Activated CD4-positive, alpha-beta T cell treated with anti-CD3 and anti-CD28 coated beads, Interleukin-2, amount 50 U/mL, for 48 hours (primary cell): ENCODE data around the gene HSPB6.

Experiments
- DNase-seq, 2 experiments: peaks; one replicate each; pipeline ENCODE4 v3.0.0-alpha.2; 2020

Gene HSPB6

DNA sequence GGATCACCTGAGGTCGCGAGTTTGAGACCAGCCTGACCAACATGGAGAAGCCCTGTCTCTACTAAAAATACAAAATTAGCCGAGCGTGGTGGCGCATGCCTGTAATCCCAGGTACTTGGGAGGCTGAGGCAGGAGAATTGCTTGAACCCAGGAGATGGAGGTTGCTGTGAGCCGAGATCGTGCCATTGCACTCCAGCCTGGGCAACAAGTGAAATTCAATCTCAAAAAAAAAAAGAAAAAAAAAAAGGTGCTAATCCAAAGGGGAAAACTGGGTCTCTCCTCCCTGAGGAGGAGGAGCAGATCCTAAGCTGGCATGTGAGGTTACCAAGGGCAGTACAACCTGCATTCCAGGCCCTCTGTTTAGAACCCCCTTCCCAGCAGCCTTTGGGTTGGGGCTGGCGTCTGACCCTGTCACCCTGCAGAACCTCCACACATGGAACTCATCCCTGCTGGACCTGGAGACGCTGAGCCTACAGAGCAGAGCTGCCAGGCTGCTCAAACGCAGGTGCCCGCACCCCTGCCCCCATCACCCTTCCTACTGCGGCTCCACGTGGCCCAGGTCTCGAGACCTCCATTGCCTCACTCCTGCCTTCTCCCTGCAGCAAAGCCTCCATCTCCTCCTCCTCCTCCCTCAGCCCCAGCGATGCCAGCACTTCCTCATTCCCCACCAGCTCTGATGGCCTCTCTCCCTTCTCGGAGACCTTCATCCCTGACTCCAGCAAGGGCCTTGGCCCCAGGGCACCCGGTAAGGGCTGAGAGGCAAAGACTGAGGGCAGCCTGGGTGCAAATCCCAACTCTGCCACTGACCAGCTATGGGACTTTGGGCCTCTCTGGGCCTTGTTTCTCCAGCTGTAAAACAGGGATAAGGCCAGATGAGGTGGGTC lies 7.8 kb upstream of the HSPB6 start:
- DNase-seq: no peak

DNA sequence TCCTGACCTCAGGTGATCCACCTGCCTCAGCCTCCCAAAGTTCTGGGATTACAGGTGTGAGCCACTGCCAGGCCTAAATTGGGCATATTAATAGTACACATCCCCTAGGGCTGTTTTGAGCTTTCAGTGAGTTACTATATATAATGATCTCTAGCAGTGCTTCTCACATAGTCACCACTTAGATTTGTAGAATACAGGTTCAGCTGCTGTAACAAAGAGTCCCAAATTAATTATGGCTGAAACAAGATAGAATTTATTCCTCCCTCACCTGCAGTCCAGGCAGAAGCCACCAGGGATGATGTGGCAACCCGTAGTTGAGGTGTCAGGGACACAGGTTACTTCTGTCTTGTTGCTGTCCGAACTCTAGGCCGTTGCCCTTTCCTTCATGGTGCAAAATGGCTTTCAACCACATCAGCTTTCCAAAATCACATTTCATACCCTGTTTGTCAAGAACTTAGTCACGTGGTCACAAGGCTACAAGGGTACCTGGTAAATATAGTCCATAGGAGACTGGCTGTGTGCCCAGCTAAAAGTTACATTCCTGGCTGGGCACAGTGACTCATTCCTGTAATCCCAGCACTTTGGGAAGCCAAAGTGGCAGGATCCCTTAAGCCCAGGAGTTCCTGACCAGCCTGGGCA lies 4.0 kb upstream of the HSPB6 start:
- DNase-seq: no peak

DNA sequence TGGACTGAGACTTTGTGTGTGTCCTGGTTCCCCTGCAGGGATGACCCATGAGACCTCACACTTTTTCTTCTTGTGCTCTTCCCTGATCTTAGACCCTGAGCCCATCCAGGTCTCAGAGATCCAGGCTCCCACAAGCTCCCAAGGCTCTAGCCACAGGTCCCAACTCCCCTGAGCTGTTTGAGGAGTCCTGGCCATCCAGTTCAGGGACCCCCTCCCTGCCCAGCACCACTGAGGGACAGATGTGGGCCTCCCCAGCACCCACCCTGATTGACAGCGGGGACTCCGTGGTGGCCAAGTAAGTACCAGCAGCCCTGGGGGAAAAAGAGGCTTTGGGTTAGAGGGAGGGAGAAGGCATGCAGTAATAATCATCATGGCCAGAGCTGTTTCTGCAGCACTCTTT lies 2.9 kb upstream of the HSPB6 start:
- DNase-seq: no peak

DNA sequence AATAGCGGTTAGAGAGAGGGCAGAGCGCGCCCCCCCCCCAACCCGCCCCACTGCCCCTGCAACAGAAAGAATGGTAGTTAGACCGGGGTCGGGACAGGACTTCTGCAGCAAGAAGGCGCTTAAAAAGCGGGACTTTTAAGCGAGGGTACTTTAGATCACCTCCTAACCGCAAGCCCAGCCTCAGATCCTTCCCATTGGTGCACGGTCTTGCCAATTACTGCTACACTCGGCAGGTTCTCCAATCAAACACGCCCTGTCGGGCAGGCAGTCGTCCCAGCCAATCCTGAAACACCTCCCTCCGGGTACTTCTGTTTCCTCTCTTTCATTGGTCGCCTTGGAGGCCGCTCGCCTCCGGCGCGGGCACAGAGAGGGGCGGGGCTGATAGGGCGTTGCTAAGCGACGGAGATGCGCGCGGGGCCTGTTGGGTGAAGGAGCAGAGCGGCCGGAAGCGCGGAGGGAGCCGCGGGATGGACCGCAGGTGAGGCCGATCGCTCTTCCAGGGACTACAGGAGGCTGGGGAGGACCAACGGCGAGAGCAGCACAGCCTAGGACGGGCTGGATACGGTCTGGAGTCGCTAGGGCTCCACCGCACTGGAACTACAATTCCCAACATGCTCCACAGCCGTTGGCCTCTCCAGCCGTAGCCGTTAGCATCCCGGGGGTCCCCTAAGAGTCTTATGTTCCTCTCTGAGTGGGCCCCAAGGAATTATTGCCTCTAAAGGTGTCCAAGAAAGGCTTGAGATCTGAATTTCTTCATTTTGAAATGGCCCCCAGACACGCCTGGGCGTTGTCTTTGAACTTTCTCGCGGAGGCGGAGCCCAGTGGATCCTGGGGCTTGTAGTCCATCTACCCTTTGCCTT lies 1.1 kb upstream of the HSPB6 start, which contains the start of gene PROSER3:
PROSER3 (plus strand) TSS at position 428 of the 860 bp plus-strand sequence; CDS start at position 468, 40 bp downstream.
- peak; percentile 98 to 99 for DNase-seq

DNA sequence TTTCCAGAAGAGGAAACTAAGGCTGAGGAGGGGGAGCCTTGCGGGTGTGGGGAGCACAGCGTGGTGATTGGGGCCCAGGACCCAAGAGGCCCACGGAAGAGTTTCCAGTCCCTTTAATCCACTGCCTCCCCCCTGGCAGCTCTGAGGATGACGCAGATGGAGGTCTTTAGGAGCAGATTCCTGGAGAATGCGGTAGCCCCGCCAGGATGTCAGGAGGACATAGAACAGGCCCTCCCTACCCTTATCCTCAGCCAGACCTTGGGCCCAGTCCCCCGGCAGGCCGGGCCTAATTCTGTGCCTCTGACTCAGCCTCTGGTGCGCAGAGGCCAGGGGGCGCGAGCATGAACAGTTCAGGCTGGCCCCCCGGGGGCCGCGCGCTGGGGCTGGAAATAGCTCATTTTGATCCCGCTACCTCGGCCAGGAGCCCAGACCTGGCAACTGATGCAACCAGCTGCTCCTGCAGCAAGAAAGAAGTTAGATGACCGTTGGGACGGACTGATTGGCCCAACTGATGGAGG lies 461 bp upstream of the HSPB6 start:
- DNase-seq: peak; percentile 31 to 47

DNA sequence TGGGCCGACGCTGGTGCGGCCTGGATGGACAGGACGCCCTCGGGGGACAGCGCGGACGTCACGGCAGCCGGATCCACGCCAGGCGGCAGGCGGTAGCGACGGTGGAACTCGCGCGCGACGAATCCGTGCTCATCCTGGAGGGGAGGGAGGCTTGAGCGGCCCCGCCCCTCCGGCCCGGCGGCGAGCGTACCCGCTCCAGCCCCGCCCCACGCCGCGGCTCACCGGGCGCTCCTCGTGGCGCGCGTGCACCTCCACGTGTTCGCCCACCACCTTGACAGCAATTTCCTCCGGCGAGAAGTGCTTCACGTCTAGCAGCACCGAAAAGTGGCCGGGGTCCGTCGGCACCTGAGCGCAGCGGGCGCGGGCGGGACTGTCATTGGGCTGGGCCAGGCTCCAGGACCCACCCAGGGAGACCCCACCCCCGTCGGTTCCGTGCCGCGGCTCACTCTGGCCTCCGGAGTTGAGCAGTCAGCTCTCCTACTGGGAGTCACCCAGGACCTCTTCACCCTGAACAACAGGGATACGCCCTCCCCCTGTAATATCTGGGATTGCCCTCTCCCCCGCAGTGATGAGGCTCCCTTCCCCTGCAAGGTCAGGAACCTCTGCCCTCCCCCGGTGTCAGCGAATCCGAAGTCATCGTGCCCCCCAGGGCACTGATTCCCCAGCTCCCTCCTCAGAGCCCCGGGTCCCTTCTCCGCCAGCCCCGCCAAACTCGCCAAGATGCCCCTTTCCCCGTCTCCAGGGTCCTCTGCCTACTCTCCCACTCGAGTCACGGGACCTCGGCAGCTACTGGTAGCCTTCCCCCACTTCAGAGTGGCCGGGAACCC lies 1.1 kb downstream of the HSPB6 start:
- peak; percentile 54 to 62 for DNase-seq

DNA sequence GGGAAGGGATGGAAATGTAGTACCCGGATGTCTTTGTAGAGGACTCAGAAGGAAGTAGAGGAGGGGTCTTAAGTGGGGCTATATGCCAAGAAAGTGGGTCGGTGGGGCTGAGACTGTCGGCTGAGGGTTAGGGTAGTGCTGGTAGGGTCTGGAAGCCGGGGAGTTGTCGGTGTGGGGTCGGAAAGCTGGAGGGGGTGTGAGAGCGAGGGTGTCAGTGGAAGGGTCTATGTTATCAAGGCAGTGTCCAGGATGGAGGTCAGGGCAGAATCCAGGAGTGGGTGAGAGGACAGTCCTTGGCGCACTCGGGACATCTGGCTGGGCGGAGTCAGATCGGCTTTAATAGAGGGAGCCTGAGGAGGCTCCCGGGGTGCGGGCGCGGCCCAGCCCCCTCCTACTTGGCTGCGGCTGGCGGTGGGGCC lies 1.7 kb downstream of the HSPB6 start:
- DNase-seq: no peak

DNA sequence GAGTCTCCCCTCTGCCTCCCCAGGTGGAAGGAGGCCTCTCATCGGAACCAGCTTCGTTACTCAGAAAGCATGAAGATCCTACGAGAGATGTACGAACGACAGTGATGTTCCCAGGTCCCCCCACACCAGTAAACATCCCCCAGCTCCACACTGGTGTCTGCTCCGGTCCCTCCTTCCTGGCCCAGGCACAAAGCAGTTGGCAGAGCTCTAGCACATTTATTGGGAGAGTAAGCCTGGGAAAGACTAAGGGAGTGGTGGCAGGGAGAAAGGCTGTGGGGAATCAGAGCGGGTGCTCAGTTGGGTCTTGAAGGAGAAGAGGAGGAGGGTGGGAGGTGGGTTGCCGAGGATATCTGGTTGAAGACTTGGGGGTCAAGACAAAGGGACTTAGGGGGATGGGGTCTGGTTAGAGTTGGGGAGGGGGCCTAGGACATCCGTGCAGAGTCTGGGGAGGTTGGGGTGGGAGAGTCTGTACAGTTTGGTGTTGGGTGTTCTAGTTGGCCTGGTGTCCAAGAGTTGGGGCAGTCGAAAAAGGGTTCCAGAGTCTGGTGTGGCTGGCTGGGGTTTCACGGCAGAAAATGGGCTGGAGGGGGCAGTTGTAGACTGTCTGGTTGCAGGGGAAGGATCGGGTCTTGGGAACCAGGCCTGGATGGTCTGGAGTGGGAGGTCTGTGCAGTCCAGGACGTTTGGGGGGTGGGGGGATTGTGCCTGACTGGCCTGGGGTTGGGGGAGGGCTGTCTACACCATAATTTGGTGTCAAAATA lies 2.3 kb downstream of the HSPB6 start:
- DNase-seq: no peak

DNA sequence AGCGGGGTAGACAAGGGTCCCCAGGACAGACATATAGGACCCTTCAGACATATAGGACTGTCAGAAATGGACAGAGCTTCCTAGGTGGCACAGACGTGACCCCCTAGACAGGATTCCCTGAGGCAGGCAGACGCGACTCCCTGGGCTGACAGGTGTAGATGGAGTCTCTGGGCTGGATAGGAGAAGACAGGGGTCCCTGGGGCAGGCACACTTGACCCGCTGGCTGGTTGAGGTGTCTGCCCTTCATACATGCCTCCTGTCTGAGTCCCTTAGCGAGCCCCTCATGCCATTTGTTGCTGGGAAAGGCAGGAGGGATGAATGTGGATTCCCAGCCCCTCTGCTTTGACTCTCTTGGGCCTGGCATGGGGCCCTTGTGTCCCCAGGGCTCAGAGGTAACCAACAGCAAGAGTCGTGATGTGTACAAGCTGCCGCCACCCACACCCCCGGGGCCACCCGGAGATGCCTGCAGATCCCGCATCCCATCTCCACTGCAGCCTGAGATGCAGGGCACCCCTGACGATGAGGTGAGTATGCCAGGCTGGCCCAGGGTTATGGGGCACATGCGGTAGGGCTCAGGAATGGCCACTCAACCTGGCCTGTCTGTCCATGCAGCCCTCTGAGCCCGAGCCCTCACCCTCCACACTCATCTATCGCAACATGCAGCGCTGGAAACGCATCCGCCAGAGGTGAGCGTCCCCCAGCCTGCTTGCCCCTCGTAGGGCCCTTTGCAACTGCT lies 3.0 kb downstream of the HSPB6 start:
- no peak for DNase-seq

DNA sequence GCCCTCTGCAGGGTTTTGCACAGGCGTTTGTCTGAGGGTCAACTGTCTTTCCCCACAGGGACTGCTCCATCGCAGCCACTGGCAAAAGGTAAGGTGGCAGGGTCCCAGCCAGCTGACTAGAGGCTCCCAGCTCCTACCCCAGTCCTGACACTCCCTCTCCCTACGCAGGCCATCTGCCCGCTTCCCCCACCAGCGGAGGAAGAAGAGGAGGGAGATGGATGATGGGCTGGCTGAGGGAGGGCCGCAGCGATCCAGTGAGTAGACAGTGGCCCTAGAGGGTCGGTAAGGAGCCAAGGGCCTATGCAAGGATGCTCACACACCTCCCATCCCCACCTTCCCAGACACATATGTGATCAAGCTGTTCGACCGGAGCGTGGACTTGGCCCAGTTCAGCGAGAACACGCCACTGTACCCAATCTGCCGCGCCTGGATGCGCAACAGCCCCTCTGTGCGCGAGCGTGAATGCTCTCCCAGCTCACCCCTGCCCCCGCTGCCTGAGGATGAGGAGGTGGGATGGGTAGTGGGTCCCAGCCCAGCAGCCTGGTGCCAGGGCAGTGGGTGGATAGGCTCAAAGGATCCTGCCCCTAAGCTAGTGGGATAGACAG lies 4.0 kb downstream of the HSPB6 start:
- no peak for DNase-seq

DNA sequence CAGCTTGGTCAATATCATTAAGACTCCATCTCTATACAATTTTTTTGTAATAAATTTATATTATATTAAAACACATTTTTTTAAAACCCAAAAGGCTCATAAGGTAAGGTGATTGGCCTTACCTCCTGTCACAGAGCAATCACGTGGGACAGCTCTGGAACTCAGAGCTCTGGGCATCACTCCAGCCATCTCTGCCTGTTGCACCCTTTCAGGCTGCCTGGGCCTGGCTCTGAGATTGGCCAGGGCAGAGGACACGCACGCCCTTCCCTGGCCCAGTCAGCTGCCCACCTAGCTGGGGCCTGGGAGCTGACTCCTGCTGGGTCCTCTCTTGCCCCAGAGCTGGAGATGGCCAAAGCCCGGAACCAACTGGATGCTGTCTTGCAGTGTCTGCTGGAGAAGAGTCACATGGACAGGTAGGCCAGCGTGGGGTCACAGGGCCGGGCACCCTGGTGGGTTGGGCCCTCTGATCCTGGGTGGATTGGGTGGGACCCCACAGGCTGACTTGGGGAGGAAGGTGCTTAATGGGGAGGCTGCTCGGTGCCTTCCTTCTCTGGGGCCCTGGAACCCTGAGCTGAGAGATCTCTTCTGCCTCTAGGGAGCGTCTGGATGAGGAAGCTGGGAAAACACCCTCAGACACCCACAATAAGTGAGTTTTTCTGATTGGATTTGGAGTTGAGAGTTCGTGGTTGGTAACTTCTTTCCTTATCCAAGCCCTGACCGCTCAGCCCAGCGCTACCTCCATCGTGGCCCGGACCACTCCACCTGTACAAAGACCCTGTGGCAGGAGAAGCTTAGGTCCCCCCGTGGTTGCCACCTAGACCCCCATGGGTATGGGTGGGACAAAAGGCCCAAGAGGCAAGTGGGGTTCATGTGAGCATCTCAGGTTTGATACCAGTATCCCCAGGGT lies 4.7 kb downstream of the HSPB6 start:
- DNase-seq: no peak

DNA sequence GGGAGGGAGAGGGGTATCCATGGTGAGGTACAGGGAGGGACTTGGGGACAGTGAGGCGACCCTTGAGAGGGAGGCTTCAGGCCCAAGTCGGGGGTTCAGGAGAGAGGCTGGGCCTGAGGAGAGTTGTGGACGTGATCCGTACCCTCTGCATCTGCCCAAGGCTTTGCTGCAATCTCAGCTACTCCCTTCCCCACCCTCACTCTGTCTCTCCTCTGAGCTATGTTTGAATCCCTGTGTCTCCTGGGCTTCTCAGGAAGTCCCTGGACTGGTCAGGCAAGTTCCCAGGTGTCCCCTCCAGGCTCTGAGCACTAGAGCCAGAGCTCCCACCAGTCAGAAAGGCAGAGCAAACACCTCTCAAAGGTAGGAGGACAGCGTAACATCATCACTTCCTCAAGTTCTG lies 6.7 kb downstream of the HSPB6 start:
- DNase-seq: no peak

DNA sequence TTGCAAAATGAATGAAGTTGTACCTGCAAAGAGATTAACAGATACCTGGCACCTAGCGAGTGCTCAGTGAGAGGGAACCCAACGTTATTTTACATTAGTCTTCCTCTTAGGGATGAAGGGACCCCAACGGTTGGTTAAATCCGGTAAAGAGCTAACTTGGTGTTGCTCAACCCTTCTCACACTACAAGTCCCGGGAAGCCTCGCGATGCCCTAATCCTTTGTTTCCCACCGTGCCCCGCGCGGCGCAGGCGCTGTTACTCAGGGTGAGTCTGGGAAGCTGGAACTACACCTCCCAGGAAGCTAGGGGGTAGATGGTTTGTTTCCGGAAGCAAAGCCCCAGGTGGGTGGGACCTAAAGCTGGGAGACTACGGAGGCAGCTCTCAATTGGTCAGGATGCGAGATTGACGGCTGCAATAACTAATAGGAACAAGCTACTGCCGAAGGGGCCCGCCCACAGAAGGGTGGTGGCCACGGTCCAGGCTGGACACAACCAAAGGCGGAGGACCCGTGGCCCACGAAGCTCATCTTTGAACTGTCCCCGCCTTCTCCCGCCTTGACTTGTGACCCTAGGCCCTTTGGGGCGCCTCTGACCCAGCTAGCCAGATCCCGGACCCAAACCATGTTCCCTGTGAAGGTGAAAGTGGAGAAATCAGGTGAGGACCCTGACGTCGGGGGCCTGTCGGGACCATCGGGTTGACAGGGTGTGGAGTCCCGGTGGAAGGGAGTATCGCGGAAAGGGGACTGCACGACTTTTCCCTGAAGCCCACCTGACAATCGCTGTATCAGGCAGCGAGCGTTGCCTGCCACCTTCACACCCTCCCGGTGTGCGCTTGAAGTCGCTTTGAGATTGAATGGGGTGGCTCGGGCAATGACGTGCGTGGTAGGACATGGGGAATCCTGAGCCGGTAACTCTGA lies 8.5 kb downstream of the HSPB6 start, which contains the start of gene LIN37:
LIN37 (plus strand) TSS at position 471 of the 915 bp plus-strand sequence; CDS start at position 620, 149 bp downstream.
- DNase-seq: peak; percentile 98 to 99

DNA sequence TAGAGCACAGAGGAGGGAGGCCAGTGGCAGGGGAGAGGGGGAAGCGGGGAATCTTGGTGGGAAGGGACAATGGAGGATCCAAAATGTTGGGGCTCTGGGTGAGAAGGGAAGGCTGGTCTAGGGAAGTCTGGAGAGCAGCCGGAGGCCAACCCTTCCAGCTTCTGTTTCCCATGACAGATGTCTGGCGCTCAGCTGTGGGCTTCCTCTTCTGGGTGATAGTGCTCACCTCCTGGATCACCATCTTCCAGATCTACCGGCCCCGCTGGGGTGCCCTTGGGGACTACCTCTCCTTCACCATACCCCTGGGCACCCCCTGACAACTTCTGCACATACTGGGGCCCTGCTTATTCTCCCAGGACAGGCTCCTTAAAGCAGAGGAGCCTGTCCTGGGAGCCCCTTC lies 10.3 kb downstream of the HSPB6 start:
- no peak for DNase-seq

DNA sequence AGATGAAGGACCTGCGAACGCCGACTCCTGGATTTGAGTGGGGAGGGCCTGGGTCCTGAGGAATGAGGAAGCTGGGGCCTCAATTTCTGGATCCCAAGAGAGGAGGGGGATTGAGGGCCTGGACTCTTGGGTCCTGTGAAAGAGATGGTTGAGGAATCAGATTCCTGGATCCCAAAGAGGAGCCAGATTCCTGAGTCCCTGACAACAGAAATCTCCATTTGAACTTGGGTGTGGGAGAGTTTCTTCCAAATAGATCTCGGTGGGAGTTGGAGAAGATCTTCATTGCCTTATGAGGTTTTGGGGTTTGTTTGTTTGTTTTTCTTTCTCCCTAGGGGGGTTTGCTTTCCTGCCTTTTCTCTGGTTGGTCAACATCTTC lies 10.8 kb downstream of the HSPB6 start:
- no peak for DNase-seq

DNA sequence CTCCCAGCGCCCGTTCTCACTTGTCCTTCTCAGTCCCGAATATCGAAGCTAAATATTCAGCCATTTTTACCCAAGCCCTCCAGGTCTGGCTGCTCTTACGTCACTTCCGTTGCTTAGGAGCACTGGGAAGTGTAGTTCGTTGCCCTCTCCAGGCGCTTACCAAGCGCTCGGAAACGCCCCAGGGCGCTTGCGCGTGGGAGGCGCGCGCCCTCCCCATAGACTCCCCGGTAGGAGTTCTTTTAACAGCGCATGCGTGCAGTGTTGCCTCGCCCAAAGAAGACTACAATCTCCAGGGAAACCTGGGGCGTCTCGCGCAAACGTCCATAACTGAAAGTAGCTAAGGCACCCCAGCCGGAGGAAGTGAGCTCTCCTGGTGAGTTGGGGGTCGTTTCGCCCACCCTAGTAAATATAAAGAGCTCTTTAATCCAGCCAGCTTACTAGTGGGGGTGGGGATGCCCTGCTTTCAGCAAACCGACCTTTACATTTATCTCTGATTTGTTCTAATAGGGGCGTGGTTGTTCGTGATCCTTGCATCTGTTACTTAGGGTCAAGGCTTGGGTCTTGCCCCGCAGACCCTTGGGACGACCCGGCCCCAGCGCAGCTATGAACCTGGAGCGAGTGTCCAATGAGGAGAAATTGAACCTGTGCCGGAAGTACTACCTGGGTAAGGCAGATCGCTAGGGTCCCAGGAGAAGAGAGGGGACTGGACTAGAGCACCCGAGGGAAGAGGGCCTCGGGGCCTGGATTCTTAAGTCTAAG lies 11.3 kb downstream of the HSPB6 start, which contains the start of the genes PSENEN and U2AF1L4:
PSENEN (plus strand) TSS at position 324 of the 759 bp plus-strand sequence; CDS start at position 604, 280 bp downstream.
U2AF1L4 (minus strand) TSS at position 91 of the 759 bp plus-strand sequence; CDS start at position 64, 27 bp downstream.
- DNase-seq: peak; percentile 92 to 95
